GM21423 (cell line): ENCODE data around the gene CENPK.
A peak's percentile ranks its signal among the peaks of the same experiment; 100 is the strongest.
"Not testable (repeated sequence)": the region's sequence is repeated elsewhere in the genome, so short reads cannot be mapped to it uniquely, and the experiment has no call there.

ENCODE experiments used
- ATAC-seq: cut with Tn5 transposase; IDR thresholded peaks from one replicate; pipeline ENCODE4 v1.9.1; 2021; ENCODE audit warnings: mild to moderate bottlenecking, moderate library complexity; ENCODE audit not compliant: unreplicated experiment

CENPK gene

GRCh38 chr5:65512170-65512937 is 50.6 kb downstream of the CENPK start:
- no peak for ATAC-seq

- no peak for ATAC-seq
Measured at GRCh38 chr5:65508978-65509377, 54.0 kb downstream of the CENPK start.

- ATAC-seq = no peak
Measured at GRCh38 chr5:65506961-65507360, 56.0 kb downstream of the CENPK start.

GRCh38 chr5:65489119-65489518 is 73.8 kb downstream of the CENPK start:
- ATAC-seq = no peak

GRCh38 chr5:65488038-65488687 is 74.8 kb downstream of the CENPK start:
- ATAC-seq = not testable (repeated sequence)

GRCh38 chr5:65486803-65487202 is 76.2 kb downstream of the CENPK start:
- ATAC-seq = not testable (repeated sequence)

GRCh38 chr5:65485405-65485804 is 77.6 kb downstream of the CENPK start:
- no peak for ATAC-seq

GRCh38 chr5:65483546-65484346 is 79.2 kb downstream of the CENPK start:
- ATAC-seq = peak; percentile 39

GRCh38 chr5:65482736-65483545 is 80.0 kb downstream of the CENPK start:
- no peak for ATAC-seq

- peak; percentile 5 for ATAC-seq
Measured at GRCh38 chr5:65482296-65482735, 80.7 kb downstream of the CENPK start.

GRCh38 chr5:65481635-65482295 is 81.2 kb downstream of the CENPK start, which contains the start of gene ADAMTS6:
Gene ADAMTS6, minus strand, starts transcription at chr5:65481920. Its CDS starts 8,247 bp downstream, at chr5:65473673.
- ATAC-seq = peak; percentile 83

- ATAC-seq = no peak
Measured at GRCh38 chr5:65481171-65481581, 81.8 kb downstream of the CENPK start.

- peak; percentile 28 for ATAC-seq
Measured at GRCh38 chr5:65480306-65480865, 82.6 kb downstream of the CENPK start.

GRCh38 chr5:65479527-65479926 is 83.4 kb downstream of the CENPK start:
- no peak for ATAC-seq

GRCh38 chr5:65478336-65478735 is 84.6 kb downstream of the CENPK start:
- ATAC-seq = no peak

GRCh38 chr5:65475895-65476294 is 87.1 kb downstream of the CENPK start:
- no peak for ATAC-seq

GRCh38 chr5:65475336-65475735 is 87.6 kb downstream of the CENPK start:
- ATAC-seq = no peak

- ATAC-seq = no peak
Measured at GRCh38 chr5:65474130-65474711, 88.7 kb downstream of the CENPK start.

GRCh38 chr5:65468633-65469032 is 94.3 kb downstream of the CENPK start:
- ATAC-seq = no peak
